Jurkat, Clone E6-1 (cell line): ENCODE data around the gene TNRC18.
"Not testable (repeated sequence)": the region's sequence is repeated elsewhere in the genome, so short reads cannot be mapped to it uniquely, and the experiment has no call there.

Experiments used
- DNase-seq: peaks from one replicate; pipeline ENCODE4 v3.0.0-alpha.2; 2011; ENCODE audit warnings: low read depth, low spot score
- H3K4me3 ChIP-seq: 2 replicates; pipeline ENCODE4 v1.5.1; 2011; ENCODE audit warnings: mild to moderate bottlenecking, low read length, control low read depth, moderate library complexity

TNRC18 gene

DNA sequence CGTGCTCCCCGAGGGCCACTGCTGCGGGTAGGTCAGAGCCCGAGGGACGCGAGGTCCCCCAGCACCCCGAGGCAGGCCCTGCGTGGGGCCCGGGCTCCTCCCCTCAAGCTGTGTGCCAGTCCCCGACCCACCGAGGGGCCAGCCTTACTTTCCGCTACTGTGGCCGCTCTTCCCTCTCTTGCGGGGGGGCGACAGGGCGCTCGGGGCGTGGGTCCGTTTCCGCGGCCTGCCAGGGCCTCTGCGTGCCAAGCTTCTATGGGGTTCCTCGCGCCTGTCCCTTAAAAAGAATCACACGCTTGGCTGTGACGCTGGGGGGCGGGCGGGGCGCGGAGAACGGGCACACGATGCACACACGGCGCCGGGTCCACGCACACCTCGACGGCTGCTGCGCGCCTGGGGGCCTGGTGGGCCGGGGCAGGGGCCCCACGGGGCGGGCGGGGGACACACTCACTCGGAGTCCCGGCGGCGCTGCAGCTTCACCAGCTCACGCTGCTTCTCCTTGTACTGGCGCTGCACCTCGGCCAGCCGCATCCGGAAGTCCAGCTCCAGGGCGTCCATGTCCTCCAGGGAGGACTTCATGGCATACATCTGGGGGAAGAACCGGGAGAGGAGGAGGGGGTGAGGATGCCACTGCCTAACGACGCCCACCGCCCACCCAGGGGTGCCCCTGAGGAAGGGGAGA is 62.0 kb downstream of the TNRC18 start:
- no peak for DNase-seq
- H3K4me3 ChIP-seq: no peak overlapping the region

DNA sequence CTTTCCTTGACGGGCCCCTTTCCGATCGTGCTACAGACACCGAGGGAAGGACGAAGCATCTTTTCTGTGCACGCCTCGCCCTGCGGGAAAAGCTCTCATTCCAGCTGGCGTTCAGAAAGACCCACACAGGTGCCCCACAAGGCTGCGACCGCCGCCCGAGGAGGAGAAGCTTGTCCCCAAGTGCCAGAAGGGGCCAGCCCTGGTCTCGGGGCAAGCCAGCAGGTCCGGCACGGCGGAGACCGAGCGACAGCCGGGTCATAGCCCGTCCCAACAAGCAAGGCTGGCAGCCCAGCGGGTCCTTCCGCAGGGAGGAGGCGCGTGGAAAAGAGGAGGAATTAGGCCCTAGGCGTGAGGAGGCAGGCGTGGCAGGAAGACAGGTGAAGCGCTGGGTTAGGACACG is 62.7 kb downstream of the TNRC18 start:
- no peak overlapping the region for H3K4me3 ChIP-seq
- no peak for DNase-seq

DNA sequence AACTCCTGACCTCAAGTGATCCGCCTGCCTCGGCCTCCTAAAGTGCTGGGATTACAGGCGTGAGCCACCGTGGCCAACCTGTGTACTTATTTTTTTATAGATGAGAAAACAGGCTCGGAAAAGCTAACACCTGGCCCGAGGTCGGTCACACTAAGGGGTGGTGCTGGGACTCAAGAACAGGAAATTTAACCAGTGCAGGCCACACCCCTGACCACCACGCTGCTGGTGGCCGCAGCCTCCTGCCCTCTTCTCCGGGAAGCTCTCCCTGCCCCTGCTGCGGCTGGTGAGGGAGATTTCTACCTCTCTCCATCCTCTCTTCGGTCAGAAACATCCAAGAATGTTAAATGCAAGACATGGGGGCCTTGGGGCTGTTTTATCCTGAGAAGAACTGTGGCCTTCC is 63.2 kb downstream of the TNRC18 start:
- H3K4me3 ChIP-seq: no peak overlapping the region
- DNase-seq: no peak

DNA sequence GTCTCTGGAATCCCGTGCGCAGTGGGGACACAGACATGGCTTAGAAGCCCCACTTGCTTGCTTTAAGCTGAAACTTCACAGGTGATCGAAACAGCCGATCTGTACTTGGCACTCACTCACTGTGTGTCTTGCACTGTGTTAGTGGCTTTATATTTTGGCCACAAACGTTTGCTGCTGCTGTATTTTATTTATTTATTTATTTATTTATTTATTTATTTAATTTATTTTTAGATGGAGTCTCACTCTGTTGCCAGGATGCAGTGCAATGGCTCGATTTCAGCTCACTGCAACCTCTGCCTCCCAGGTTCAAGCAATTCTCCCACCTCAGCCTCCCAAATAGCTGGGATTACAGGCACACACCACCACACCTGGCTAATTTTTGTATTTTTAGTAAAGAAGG is 63.6 kb downstream of the TNRC18 start:
- DNase-seq, H3K4me3 ChIP-seq: not testable (repeated sequence)

DNA sequence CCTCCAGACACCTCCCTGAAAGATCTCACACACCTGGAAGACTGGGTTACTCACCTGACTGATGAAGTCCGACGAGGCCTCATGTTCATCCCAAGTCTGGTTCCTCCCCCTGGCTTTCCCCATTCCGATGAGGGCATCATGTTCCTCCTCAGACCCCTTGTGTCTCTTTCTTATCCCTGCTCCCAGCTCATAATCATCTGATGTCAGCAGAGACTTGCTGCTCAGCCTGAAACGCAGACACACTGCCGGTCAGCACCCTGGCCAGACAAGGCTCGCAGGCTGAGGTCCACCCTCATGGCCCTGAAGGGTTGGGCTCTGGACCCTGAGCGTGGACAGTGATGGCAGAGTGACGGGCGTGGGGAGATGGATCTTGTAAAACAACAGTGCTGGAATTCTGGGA is 64.3 kb downstream of the TNRC18 start:
- no peak for DNase-seq
- H3K4me3 ChIP-seq: no peak overlapping the region

DNA sequence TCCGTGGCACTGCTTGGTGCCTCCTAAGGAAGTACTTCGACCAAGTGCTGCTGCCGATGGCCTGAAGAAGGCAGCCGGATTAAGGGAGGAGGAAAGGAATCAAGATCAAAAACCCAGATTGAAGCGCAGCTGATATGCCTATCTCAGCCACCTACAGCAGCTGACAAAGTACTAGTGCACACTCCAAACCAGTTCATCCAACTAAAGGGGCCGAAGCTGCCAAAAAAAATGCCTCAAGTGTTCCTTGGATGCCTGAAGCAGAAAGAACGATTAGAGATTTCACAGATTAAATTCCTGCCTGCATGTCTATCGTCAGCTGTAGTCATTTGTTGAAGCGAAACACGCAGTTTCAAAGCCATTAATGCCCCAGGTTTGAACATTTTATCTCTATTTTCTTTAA is 65.7 kb downstream of the TNRC18 start:
- H3K4me3 ChIP-seq: no peak overlapping the region
- no peak for DNase-seq

DNA sequence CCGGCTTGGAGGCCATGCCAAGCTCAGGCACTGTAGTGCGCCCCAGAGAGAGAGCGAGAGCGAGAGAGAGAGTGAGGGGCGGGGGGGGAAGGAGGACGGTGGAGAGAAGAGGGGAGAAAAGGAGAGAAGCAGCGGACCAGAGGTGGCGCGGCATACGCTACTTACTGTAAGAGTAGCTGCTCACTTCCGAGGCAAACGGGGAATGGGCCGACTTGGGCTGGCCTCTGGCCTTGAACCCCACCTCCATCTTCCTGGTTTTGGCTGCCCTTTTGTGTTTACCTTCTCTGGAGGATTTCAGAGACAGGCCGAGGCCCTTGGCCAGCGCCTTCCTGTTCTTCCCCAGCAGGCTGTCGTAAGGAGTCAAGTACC is 66.9 kb downstream of the TNRC18 start:
- no peak for DNase-seq
- H3K4me3 ChIP-seq: no peak overlapping the region

DNA sequence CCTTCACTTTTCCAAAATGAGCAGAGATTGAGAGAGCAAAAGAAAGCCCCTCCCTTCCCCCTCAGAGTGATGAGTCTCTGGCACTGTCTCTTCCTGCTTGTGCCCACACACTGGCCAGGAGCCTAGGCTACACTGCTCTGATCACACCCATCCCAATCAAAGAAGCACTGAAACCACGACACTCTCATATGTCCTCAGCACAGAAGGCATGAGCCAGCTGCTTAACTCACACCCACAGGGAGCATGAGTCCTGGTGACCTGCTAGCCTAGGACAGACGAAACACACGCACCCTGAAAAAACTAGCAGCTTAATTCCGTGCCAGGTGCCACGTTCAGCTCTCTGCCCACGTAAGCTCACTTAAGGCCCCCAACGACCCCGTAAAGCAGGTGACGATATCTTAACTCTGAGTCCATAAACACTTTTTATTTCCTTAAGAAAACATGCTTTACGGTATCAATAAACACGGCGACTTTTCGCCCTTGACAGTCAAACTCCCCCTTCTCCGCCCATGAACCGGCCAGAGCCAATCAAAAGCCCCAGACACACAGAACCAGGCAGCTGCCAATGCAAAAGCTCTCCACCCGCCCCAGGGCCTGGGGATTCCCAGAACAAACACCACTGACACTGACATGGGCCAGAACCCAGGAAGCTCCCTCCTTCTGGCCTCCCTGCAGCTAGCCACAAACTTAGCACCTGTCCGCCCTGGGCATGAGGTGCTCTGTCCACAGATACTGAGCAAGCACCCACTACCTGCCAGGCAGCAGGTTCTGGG is 69.0 kb downstream of the TNRC18 start:
- no peak overlapping the region for H3K4me3 ChIP-seq
- DNase-seq: no peak

DNA sequence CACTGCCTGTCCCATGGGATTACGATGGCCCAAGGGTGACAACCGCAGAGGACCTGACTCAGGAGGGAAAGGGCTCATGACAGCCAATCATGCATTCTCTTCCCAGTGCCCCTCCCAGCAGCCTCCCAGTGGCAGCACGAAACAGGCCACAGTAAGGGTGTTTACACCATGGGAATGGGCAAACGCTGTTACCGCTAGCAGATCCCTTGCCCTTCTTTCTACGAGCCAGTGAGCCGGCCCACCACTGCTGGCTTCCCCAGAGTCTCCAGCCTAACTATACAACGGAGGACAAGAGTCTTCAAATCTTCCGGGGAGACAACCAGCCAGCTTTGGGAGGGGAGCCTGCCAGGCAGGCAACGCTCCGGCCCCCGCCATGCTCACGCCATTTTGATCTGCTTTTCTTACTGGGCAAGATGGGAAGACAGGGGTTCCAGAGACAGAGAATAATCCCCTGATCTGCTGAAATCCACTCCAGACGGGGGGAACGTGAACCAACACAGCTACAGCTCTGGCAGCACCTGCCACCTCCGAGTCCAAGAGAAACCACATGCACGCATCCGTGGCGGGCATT is 71.1 kb downstream of the TNRC18 start:
- no peak for DNase-seq
- no peak overlapping the region for H3K4me3 ChIP-seq

DNA sequence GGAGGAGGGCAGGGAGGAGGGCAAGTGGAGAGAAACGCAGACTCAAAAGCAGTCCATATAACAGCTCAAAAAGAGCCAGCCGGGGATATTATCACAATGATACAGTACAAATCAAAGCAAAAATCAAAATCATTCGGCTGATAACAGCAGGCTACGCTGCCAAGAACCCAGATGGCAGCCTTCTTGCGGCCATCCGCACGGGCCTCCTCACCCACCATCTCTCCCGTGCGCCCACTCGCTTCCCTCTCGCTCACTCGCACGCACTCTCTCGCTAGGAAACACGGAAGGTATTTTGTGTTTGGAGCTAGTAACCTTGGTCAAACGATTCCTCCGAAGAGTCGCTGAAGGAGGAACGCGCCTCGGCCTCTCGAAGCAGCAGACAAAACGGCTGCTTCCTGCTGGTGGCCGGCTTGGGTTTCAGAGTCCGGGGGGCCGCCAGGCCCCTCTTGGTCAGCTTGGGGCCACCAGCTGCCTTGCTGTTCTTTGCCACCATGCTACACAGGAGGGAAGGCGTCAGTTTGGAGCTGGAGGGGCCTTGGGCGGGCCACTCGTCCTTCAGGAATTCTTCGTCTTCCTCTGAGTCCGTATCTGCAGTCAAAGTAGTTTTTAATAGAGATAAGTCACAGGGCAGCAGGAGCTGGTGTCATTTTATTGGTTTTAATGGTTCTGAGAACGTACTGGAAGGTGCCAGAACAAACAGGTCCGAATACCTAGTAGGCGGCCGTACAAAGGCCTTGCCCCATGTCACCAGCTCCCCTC is 71.9 kb downstream of the TNRC18 start:
- H3K4me3 ChIP-seq: no peak overlapping the region

DNA sequence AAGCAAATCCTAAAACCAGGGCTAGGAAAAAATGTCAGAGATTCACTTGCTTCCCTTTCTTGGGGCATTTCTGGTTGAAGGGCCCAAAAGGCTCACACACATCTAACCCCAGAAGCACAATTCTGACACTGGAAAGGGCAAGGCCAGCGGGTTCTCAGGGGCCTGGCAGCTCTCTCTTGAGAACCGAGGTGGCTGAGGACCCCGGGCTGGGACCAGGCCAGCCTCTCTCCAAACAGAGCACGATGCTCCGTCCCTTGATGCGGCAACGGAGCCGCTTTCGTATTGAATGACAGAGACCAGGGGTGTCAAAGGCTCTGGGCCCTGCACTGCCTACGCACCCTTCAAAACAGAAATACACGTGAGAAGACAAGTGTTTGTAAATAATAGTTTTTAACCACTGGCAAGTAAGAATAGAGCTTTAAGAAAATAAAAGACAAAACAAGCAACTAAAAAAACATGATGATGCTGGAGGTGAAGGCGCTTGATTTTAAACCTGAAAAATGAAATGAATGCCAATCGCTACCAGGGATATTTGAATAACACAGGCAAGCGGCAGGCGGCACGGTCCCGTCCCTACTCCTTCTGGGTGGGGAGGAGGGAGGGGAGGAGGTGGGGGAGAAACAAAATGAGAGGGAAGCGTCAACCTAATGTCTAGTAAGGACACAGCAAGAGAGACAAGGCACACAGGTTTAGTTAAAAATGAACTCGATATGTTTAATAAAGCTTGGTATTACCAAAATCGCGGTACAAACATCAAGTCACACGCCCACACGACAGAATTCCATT is 72.8 kb downstream of the TNRC18 start:
- no peak for DNase-seq
- H3K4me3 ChIP-seq: no peak overlapping the region

More for the DNA sequence above, 71.9 kb downstream of the TNRC18 start:
- DNase-seq: no peak

DNA sequence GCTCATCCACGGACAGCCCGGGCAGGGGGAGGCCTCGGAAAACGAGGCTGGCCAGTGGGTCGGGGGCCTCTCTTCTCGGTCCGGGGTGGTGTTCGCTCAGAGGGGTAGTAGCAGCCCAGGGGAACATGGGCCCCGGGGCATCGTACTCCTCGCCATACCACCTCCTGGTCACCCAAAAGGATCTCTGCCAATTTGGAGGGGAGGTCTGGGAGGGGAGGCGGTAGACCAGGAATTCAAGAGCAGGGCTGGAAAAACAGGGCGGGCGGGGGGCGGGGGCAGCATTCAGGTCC is 73.5 kb downstream of the TNRC18 start:
- H3K4me3 ChIP-seq: no peak overlapping the region
- DNase-seq: no peak

DNA sequence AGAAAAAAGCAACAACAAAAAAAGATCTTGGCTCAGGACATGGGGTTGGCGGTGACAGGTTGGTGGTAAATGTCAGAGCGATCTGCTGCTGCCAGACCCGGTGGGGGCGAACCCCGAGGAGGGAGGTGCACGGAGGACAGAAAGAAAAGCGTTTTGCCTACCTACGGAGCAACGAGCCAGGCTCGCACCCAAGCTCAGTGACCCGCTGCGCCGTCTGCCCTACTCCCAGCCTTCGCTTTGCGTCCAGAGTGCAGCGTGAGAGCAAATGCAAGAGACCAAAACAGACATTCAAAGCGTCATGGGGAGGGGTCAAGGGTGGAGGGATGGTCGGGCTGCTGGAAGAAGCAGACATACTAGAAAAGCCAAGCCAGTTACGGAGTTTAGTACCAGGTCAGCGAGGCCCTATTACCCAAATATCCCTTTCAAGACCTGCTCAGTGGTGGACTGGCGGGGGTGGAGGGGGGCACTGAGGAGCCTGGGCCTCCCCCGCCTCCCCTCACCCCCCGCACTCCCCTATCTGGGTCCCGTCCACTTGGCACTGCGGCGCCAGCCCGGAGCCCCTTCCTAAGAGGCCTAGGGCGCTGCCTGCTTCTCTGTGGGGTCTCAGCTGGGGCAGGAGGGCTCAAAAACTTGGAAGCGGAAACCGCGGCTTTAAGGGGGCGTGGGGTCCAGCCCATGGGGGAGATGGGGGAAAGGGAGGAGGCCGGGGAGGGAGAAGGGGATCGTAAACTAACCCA is 74.0 kb downstream of the TNRC18 start:
- H3K4me3 ChIP-seq: no peak overlapping the region
- no peak for DNase-seq

DNA sequence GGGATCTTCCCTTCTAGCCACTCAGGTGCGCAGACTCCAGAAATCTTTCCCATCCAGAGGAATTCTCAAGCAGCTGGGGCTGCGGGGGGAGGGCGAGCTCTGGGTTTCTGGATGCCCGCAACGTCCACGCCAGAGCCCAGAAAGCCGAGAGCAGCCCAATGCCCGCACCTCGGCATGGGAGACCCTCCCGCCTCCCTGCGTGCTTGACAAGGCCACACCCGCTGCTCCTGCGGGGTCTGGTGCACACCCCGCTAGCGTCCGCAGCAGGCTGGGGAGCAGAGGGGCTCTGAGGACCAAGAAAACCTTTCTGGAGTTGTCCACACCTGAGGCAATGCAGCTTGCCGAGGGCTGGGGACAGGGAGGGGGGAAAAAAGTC is 74.6 kb downstream of the TNRC18 start:
- no peak for DNase-seq
- no peak overlapping the region for H3K4me3 ChIP-seq

DNA sequence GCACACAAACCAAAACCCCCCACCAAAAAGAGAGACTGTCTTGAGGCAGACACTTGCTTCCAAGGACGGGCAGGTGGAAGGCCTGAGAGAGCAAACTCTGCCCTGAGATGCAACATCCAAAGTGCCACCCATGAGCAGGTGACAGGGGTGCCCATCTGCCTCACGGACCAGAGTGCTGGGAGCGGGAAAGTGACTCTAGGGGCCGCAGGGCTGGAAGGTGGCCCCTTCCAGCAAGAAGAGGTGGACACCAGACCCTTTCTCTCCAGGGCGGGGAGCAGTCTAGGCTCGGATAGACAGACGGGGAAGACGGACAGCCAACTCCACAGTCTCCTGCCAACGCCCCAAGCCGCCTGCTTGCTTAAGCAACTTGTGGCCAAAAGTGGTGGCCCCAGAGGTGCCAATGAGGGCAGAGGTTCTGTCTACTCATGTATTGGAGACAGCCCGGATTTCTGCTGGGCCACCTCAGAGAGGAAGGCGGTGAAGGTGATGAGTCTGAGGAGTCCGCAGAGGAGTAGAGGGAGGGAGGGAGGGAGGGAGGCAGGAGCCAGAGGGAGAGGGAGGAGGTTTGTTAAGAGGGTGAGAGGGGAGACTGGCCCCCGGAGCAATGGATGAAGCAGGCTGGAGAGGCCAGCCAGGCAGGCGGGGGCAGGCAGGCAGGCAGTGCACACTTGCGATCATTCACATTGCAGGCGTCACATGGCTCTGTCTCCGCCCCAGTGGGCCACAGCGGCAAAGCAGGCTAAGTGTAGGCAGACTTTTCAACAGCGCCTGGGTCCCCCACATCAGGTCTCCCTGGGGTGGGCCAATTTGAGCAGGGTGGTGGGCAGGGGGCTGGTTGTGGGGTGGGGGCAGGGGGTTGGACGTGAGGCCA is 75.3 kb downstream of the TNRC18 start:
- no peak overlapping the region for H3K4me3 ChIP-seq
- no peak for DNase-seq

DNA sequence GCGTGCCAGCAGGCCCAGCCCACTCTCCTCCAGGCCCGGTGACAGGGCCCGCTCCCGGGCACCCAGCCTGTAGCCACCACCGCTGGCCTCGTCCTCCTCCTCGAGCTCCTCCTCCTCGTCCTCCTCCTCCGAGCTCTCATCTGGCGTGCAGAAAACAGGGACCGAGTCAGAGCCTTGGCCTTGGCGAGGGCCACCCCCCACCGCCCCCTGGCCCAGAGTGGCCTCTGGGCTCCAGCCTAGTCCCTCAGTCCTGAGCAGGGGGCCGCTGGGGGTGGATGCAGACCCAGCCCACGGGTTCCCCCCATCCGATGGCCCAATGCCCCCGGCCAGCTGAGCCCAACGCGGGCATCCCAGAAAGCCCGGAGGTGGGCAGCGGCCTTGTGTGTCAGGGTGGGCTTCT is 78.0 kb downstream of the TNRC18 start:
- H3K4me3 ChIP-seq: no peak overlapping the region
- no peak for DNase-seq

DNA sequence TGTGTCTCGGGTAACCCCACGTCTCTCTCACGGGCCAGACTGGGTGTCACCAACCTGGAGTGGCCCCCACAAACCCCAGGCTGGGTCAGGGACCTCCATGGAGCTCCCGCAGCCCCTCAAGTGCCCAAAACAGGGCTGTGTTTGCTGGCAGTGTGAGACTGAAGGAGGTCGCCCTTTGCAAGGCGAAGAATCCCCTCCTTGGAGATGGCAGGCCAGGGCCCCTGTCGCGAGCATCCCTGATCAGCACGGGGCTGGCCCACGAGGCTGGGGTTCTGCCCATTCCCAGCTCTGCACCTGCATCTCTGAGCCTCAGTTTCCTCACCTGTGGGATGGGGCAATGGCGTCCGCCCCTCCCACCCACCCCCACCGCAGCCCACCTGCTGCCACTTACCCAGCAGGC is 78.5 kb downstream of the TNRC18 start:
- DNase-seq: no peak
- no peak overlapping the region for H3K4me3 ChIP-seq

DNA sequence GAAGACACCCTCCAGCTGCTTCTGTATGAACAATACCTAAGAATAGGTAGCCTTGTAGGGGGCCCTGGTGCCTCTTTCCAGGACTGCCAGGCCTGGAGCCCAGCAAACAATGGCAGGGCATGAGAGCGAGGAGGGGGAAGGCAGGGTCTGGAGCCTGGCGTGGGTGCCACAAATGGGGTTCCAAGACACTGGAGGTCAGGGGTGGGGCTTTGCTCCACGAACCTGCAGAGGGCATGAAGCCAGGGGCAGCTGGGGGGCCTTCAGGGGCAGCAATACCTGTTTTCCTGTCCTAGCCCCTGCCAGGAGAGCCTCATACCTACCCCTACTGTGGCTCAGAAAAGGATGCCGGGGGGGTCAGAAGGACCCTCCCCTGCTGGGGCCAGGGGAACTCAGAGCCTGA is 79.3 kb downstream of the TNRC18 start:
- DNase-seq: no peak
- H3K4me3 ChIP-seq: no peak overlapping the region
